Fibroblast of gingiva (primary cell): ENCODE measurements around the gene ZNRF1.

Source experiments
- DNase-seq: peaks from one replicate; pipeline ENCODE4 v3.0.0-alpha.2; 2011; ENCODE audit warnings: low read depth

Gene ZNRF1

DNA sequence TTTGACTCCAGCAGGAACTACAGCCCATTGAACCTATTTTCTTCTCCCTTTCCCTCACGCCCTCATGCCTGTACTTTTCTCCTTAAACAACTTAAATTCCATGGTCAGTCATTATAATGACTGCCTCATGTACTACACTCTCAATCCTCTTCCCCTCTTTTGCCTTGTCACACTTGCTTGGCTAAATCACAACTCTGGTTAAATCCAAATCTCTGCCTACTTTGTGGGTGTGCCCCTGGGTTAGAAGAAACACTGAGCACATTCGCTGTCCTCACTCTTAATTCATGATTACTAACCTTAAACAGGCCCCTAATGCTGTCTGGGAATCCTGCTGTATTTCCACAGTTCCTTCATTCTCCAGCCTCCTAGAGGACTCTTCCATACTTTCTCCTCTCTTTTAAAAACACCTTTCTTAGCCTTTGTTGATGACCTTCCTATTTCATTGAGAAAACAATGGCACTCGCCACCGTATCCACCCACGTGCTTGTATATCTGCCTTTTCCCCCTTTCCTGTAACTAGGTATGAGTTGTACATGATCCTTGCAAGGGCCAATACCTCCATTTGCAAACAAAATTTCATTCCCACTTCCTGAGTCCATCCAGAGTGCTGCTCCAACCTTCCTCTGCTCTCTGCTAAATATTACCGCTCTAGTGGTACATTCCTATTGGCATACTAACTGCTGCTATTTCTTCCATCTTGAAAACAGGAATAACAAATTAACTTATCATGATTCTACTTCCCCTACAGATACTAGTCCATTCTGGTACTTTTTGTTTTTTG is 28.9 kb downstream of the ZNRF1 start:
- no peak for DNase-seq

DNA sequence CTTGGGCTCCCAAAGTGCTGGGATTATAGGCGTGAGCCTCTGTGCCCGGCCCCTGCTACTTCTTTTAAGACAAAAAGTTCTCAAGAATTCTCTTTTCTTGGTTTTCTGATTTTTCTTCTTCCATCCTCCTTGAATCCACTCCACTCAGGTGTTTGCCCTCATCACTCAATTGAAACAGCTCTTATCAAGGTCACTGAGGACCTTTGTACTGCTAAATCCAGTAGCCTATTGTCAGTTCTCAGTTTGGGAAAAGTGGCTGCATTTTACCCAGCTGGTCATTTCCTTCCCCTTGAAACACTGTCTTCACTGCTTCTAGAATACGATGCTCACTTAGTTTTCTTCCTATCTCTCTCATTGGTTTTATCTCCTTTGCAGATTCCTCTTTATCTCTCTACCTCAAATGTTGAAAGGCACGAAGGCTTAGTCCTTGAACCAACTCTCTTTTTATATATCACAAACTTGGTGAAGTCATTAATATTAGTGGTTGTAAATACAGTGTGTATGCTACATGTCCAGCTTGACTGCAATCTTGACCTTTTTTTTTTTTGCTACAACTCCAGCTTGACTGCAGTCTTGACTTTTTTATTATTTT is 29.8 kb downstream of the ZNRF1 start:
- no peak for DNase-seq

DNA sequence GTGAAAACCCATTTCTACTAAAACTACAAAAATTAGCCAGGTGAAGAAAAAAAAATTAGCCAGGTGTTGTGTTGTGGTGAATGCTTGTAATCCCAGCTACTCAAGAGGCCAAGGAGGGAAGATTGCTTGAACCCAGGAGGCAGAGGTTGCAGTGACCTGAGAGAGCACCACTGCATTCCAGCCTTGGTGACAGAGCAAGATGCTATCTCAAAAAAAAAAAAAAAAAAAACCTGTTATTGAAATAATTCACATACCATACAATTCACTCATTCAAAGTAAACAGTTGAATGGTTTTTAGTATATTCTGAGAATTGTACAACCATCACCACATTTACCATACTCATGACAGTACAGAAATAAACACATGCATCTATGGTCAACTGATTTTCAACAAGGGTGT is 31.0 kb downstream of the ZNRF1 start:
- DNase-seq: peak; percentile 37

DNA sequence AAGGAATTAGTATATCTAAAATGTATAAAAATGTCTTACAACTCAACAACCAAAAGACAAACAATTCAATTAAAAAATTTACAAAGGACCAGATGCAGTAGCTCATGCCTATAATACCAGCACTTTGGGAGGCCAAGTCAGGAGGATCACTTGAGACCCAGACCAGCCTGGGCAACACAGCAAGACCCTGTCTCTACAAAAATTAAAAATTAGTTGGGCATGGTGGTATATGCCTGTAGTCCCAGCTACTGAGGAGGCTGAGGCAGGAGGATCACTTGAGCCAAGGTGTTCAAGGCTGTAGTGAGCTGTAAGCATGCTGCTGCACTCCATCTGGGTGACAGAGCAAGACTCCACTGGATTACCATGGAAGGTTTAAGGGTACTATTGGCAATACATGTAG is 33.8 kb downstream of the ZNRF1 start:
- DNase-seq: no peak

DNA sequence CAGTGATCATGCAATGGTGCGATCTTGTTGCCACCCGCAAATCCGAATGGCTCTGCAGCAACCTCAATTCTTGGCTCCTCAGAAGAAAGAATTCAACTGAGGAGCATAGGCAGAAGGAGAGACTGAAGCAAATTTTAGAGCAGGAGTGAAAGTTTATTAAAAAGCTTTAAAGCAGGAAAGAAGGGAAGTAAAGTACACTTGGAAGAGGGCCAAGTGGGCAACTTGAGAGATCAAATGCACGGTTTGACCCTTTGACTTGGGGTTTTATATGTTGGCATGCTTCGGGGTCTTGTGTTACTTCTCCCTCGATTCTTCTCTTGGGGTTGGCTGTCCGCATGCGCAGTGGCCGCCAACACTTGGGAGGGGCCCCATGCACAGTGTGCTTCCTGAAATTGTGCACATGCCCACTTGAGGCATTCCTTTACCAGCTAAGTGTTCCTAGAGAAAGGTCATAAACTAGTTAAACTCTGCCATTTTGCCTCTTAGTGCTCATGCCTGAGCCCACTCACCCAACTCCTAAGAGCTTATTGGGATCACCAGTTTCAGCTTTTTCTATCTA is 36.7 kb downstream of the ZNRF1 start:
- DNase-seq: no peak

DNA sequence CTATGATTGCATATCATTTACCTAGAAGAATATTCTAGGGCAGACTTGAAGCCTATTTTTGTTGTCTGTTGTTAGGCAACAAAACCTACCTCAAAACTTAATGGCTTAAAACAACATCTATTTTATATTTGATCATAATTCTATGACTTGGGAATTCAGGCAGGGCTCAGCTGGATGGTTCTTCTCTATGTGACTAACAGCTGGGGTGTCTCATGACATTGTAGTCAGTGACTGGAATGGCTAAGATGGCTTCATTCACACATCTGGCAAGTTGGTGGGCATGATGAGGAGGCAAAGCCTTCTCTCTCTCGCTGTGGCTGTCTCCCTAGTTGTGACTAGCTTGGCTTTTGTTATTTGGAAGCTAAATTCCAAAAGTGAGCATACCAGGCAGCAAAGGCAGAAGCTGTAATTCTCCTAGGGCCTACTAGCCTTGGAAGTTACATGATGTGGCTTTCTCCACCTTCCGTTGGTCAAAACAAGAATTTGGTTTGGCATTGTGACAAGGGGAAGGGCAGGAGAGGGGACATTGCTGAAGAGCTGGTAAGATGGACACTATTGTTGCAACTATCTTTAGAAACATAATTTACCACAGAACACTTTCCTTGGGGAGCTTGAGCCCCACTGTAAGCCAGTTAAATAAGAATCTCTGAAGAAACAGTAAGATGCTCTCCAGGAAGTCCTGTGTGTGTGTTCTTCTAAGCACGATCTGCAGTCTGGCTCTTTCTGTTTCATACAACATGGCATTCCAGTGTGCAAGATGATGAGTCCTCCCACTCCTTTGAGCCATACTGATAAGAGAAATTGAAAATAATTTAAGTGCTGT is 39.4 kb downstream of the ZNRF1 start:
- DNase-seq: no peak

DNA sequence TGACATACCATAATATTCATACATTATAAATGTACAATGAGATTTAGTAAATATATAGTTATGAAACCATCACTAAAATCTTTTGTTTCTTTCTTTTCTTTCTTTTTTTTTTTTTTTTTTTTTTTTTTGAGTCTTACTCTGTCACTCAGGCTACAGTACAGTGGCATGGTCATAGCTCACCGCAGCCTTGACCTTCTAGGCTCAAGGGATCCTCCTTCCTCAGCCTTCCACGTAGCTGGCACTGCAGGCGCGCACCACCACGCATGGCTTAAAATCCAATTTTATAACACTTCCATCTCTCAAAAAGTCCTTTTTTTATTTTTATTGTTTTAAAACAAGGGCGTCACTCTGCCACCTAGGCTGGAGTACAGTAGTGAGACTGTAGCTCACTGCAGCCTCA is 41.1 kb downstream of the ZNRF1 start:
- no peak for DNase-seq

DNA sequence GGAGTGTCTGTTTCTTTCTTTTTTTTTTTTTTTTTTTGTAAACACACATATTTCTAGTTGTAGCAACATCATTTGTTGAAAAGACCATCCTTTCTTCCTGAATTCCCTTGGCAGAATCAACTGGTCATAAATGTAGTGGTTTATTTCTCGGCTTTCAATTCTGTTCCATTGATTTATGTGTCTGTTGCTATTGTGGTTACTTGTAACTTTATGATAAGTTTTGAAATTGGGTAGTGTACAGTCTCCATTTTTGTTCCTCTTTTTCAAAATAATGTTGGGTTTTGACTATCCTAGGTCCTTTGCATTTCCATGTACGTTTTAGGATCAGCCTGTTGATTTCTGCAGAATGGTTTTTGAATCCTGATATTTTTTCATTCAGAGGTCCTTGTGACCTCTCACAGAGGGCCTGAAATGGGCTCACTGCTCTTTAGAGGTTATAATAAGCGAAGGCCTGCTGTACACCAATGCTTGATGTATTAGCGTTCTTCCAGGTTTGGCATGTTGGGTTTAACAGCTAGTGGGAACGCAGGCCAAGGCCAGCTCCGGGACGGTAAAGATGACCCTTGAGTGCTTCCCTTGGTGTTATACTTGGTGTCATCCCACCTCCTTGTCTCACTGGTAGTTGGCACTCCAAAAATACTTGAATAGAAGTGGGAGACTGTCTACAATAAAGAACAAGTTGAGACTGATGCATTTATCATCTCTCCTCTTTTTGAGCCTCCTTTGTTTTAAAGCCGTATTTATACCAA is 43.8 kb downstream of the ZNRF1 start:
- no peak for DNase-seq

DNA sequence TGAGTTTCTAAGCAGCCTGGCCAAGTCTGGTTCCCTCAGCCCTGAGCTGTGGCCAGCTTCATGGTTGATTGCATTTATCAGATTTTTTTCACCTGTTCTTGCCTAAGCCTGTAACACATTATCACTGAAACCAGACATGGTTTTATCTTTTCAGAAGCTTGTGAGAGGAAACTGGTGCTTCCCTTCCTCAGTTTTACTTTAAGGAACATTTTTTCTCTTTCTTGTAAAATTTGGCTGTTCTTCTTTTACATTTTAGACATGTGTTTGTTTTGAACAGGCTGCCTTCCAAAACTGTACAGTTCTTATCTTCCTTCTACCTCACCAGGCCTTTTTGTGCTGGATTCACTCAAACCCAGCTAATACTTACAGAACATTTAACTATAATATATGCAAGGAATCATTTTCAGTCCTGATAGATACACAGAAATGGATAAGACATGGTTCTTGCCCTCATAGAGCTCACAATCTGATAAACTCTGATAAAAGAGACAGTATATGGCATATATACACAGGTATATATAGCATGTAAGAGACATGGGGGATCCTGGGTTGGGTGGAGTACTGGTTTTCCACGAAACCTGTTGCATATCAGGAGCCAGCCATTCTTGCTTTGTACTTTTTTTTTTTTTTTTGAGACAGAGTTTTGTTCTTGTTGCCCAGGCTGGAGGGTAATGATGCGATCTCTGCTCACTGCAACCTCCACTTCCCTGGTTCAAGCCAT is 44.5 kb downstream of the ZNRF1 start:
- DNase-seq: no peak

DNA sequence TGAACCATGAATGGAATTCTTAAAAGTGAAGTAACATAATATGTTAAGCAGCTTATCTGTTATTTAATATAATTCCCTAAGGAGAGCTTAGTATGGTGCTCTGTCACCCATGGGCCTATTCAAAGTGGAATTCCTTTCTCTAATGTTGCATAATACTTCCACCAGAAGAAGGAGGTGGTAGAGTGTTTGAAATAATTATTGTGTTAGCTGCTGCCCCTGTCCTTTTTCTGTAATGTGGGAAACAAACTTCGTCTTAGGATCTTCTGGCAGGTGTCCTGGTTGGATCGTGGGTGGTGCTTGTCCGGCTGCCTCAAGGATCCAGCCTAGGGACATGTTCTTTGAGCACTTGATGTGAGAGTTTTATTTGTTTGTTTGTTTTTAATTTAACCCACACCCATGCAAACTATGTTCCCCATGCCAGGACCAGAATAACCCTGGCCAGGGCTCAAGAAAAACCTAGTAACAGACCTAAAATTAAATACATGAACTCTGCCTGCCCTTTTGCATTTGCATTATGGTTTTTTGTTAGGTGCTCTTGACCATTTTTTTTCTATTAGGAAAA is 46.1 kb downstream of the ZNRF1 start:
- peak; percentile 74 for DNase-seq

DNA sequence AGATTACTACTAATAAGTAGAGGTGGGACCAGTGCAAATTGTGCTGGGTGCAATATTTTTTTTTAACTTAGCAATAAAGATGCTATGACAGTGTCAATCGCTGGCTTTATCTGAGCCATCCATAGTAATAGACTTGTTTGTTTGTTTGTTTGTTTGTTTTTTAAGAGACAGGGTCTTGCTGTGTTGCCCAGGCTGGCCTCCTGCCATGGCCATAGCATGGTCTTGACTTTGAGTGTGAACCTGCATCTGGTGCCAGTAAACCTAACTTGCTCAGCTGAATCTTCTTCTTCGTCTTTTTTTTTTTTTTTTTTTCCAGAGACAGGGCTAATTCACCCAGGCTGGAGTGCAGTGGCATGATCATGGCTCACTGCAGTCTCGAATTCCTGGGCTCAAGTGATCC is 46.6 kb downstream of the ZNRF1 start:
- DNase-seq: no peak

DNA sequence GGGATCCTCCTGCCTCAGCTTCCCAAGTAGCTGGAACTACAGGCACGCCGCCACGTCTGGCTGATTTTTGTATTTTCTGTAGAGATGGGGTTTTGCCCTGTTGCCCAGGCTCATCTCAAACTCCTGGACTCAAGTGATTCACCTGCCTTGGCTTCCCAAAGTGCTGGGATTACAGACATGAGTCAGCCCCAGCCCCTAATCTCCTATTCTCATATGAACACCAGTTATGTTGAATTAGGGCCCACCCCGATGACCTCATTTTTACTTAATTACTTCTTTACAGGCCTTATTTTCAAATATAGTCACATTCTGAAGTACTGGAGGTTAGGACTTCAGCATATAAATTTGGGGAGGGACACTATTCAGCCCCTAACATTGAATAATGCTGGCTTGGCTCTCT is 49.2 kb downstream of the ZNRF1 start:
- no peak for DNase-seq

DNA sequence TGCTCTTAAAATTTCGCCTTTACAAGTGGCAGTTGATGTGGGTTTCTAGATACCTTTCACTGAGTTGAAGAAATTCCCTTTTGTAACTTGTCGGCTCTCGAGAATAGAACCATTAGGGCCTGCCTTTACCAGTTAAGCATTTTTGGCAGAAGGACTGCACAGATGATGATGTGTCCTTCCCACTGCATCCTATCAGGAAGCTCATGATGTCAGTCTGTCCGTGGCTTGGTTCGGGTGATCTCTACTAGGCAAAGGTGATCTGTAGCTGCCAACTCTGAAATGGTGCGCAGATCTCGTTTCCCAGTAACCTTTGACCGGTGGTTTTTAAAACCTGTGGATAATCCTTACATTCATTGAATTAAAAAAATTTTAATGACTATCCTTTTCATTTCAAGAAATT is 49.7 kb downstream of the ZNRF1 start:
- no peak for DNase-seq

DNA sequence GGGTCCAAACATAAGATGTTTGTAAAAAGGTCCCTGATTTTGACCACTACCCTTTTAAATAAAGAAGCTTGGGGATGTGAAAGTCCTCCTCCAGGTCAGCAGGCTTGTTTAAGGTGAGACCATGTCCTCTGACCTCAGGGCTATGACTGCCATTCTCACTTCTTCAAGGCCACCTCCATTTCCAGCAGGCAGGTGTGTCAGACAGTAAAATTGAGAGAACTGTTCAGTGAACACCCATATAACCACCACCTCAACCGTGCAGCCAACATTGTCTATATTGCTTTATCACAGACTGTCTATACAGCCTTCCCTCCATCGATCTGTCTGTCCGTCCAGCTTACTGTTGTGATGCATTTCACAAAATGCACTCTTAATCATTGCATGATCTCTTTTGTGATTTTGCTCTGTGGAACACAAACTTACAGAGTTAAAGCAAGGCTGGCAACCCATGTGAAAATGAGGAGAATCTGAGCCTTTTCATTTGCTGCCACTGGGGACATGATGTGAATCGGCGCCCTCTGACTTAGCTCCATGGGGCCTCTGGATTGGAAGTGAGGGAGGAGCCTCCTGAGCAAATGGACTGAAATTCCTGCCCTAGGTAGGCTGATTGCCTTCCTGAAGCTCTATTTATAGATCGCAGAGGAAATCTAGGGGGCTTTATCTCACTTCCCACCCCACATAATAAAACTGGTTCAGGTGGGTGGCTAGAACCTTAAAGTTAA is 53.8 kb downstream of the ZNRF1 start:
- DNase-seq: no peak

DNA sequence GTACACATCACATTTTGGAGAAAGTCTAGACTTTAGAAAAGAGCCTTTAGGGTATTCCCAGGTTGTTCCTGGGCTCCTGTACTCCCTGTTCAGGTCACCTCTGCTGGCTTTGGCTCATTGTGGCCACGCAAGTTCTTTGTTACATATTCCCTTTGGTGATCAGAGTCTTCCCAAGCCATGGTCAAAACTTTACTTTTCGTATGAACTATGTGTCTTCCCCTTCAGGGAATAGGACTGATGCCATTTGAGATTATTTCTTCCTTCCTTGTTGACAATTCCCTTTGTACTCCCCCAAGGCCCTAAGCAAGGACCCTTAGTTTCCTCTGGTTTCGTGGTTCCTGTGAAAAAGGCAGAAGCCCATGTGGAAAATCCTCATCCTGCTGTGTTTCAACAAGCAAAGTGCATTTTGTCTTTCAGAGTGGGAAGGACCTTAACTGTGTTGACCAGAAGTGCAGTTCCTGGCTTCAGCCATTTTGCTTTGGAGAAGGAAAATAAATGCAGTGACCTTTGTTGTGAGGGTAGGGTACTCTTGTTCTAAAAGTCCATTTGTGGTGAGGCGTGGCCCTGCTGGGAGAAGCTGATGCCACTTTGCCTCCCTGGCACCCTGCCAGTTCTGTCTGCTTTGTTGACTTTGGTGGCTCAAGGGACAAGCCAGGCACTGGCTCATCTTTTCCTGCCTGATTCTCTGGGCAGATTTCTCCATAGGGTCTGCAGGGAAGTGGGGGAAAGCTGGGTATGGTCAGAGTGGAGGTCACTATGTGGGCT is 55.1 kb downstream of the ZNRF1 start:
- no peak for DNase-seq

DNA sequence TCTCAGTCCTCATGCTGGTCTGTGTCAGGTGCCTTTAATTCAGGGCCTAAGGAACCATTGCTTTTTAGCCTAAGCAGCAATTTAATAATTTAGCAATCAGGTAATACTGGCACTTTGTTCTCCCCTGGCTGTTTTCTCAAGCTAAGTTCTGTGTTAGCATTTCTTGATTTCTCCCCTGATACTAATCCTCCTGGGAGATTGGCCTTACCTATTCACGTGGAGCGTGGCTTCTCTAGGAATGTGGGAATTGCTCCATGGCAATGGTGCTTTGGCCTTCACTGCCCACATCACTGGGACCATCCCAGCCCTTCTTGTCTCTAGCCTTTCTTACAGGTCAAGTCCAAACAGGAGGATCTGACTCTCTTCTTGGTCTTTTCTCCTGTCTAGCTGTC is 55.7 kb downstream of the ZNRF1 start:
- no peak for DNase-seq

DNA sequence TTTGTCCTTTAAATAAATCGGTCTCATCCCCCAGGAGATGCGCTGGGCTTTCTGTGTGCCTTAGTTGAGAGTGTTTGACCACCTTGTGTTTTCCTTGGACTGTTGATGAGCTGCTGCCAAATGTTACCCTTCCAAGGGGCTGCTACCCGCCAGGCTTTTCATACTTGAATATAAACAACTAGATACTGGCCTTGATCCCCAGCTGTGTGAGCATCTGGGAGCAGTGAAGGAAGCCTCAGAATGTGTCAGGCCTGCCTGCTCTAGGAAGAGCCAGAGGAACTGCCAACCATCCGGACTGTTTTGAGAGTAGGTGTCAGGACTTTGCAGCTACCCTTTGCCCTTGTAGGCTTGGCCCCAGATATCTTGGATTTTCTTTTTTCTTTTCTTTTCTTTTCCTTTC is 60.0 kb downstream of the ZNRF1 start:
- no peak for DNase-seq

DNA sequence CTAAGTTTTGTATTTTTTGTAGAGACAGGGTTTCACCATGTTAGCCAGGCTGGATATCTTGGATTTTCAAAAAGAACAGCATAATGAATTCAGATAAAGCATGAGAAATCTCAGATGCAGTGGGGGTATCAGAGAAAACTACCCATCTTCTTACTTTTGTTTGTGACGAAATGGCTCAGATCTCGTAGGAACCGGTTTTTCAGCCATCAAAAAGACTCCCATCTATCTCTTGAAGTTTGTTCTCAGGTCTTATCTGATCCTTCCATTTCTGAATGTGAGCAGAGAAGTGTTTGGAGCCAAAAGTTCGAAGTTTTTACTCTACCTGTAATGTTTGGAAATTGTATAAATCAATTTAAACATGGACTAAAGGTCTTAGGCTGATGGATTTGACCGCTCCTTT is 60.6 kb downstream of the ZNRF1 start:
- no peak for DNase-seq

DNA sequence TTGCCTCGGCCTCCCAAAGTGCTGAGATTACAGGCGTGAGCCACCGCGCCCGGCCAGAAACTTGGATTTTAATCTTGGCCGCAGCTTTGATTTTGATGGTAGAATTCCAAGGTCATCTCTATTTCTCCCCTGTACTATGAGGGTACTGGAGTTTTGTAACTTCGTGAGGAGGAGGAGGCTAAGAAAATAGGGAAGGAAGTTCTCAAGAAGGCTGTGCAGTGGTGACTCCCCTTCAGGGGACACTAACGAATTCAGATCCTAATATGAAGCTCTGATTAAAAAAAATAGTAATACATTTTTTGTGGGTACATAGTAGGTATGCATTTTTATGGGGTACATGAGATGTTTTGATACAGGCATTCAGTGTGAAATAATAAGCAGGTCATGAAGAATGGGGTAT is 61.9 kb downstream of the ZNRF1 start:
- no peak for DNase-seq

DNA sequence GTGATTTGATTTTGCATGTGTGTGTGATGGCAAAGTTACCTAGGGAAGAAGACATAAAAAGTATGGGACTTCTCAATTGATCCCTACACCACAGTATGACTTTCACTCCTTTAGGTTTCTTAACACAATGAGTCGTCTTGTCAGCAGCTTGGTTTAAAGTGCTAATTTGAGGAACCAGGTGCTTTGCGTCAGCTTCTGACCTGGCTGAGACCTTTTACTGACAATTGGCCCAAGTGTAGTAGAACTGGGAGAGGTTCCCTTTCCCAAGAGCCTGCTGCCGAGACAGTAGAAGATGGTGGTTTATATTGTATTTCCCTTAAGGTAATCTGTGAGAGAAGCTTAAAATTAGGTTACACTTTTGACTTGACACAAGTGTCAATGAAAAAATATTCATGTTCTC is 62.8 kb downstream of the ZNRF1 start:
- DNase-seq: no peak
